Measurements from ENCODE around the gene ZNF428.
"Not testable (repeated sequence)": the region's sequence is repeated elsewhere in the genome, so short reads cannot be mapped to it uniquely, and the experiment has no call there.

Gene ZNF428

GRCh38 chr19:43616954-43617353 is 2.5 kb downstream of the ZNF428 start:
- DNase-seq (ENCODE audit: low spot score), result no peak

GRCh38 chr19:43616306-43616705 is 3.1 kb downstream of the ZNF428 start:
- no peak for DNase-seq (ENCODE audit: low spot score)

GRCh38 chr19:43612374-43612773 is 7.1 kb downstream of the ZNF428 start:
- DNase-seq (ENCODE audit: low spot score), result no peak

- DNase-seq (ENCODE audit: low spot score), result no peak
Observed at GRCh38 chr19:43611788-43612187, 7.6 kb downstream of the ZNF428 start, which contains the start of gene SRRM5. TSS of gene SRRM5 (plus strand) at chr19:43612088. CDS start at chr19:43612122, 34 bp downstream.

- no peak for DNase-seq (ENCODE audit: low spot score)
Observed at GRCh38 chr19:43610493-43610892, 8.9 kb downstream of the ZNF428 start.

GRCh38 chr19:43609872-43610271 is 9.6 kb downstream of the ZNF428 start:
- no peak for DNase-seq (ENCODE audit: low spot score)

- no peak for DNase-seq (ENCODE audit: low spot score)
Observed at GRCh38 chr19:43607238-43608205, 11.9 kb downstream of the ZNF428 start.

- DNase-seq (ENCODE audit: low spot score), result no peak
Observed at GRCh38 chr19:43606569-43607229, 12.7 kb downstream of the ZNF428 start.

GRCh38 chr19:43605875-43606568 is 13.4 kb downstream of the ZNF428 start:
- no peak for DNase-seq (ENCODE audit: low spot score)

- DNase-seq (ENCODE audit: low spot score), result not testable (repeated sequence)
Observed at GRCh38 chr19:43600326-43600725, 19.1 kb downstream of the ZNF428 start.

GRCh38 chr19:43599635-43600295 is 19.7 kb downstream of the ZNF428 start:
- DNase-seq (ENCODE audit: low spot score), result no peak

- no peak for DNase-seq (ENCODE audit: low spot score)
Observed at GRCh38 chr19:43598445-43599240, 20.8 kb downstream of the ZNF428 start.

- DNase-seq (ENCODE audit: low spot score), result no peak
Observed at GRCh38 chr19:43597876-43598275, 21.6 kb downstream of the ZNF428 start.

GRCh38 chr19:43596842-43597461 is 22.5 kb downstream of the ZNF428 start:
- DNase-seq (ENCODE audit: low spot score), result no peak

- peak; percentile 100 for DNase-seq (ENCODE audit: low spot score)
Observed at GRCh38 chr19:43595999-43596841, 23.2 kb downstream of the ZNF428 start, which contains the start of the genes IRGQ and ZNF576. TSS of gene IRGQ (minus strand) at chr19:43596134. CDS start at chr19:43595338, 796 bp downstream. TSS of gene ZNF576 (plus strand) at chr19:43596595. CDS start at chr19:43597109, 514 bp downstream.

- no peak for DNase-seq (ENCODE audit: low spot score)
Observed at GRCh38 chr19:43595605-43595998, 23.8 kb downstream of the ZNF428 start.

- DNase-seq (ENCODE audit: low spot score), result peak; percentile 66
Observed at GRCh38 chr19:43594710-43595604, 24.5 kb downstream of the ZNF428 start.

- no peak for DNase-seq (ENCODE audit: low spot score)
Observed at GRCh38 chr19:43594081-43594697, 25.2 kb downstream of the ZNF428 start.
